Calu3 (cell line): ENCODE results near the gene DPYSL3. TPM values are rescaled to one million over a fixed set of nuclear protein-coding genes. Genes with fewer than 3 reads are reported as not detected.
"Not testable (repeated sequence)": the region's sequence is repeated elsewhere in the genome, so short reads cannot be mapped to it uniquely, and the experiment has no call there.

Experiments used
- BruUV-seq: library from RNA; stranded (reverse); fragments of 400-500 nt; replicated peaks from 2 replicates; lab custom pipeline; 2021; lab: Mats Ljungman, UMichigan
- CTCF ChIA-PET: fragments of 300-600 bp; sonication (Branson Sonifier 250); formaldehyde crosslinking; loops from one replicate; lab custom pipeline; 2022; ENCODE audit warnings: antibody characterized with exemption; lab: Charles Lee
- DNase-seq: peaks from one replicate; pipeline ENCODE4 v3.0.0; 2022
- H3K27ac Mint-ChIP-seq: one replicate; pipeline ENCODE4 v1.8.0; 2022; ENCODE audit warnings: mixed read lengths; ENCODE audit not compliant: unreplicated experiment
- H3K27me3 Mint-ChIP-seq: one replicate; pipeline ENCODE4 v1.8.0; 2022; ENCODE audit warnings: mixed read lengths; ENCODE audit not compliant: unreplicated experiment
- H3K36me3 Mint-ChIP-seq: one replicate; pipeline ENCODE4 v1.8.0; 2022; ENCODE audit warnings: mild to moderate bottlenecking, moderate library complexity, mixed read lengths; ENCODE audit not compliant: insufficient read depth, unreplicated experiment
- H3K4me1 Mint-ChIP-seq: one replicate; pipeline ENCODE4 v1.8.0; 2022; ENCODE audit warnings: mild to moderate bottlenecking, low read depth, mixed read lengths; ENCODE audit not compliant: unreplicated experiment
- H3K4me3 Mint-ChIP-seq: one replicate; pipeline ENCODE4 v1.8.0; 2022; ENCODE audit warnings: mild to moderate bottlenecking, low read depth, moderate library complexity, mixed read lengths; ENCODE audit not compliant: unreplicated experiment
- H3K9me3 Mint-ChIP-seq: one replicate; pipeline ENCODE4 v1.8.0; 2022; ENCODE audit warnings: low read depth, mixed read lengths; ENCODE audit not compliant: unreplicated experiment
- CTCF ChIP-seq: fragments of 200-600 bp; IDR thresholded peaks from one replicate; pipeline ENCODE4 v1.8.0; 2022; ENCODE audit warnings: antibody characterized with exemption; ENCODE audit not compliant: unreplicated experiment
- intact Hi-C: fragments of 100-400 bp; cut with micrococcal nuclease; formaldehyde crosslinking; loops from one replicate; pipeline ENCODE4 v1.10.0; 2022; ENCODE audit not compliant: unreplicated experiment
- total RNA-seq: library from RNA; stranded (reverse); gene quantifications from 2 replicates; pipeline ENCODE4 v1.2.3, GENCODE V29; 2022

Gene DPYSL3
- total RNA-seq, 1 experiment from 2014 or later, result 26.6 TPM

- no TSS peak for BruUV-seq
- H3K27me3 Mint-ChIP-seq, result no peaks in the 10 kb centered on the region
- H3K4me3 Mint-ChIP-seq, result no peak overlapping the region
- H3K27ac Mint-ChIP-seq, result no peak overlapping the region
- no peaks in the 10 kb centered on the region for H3K36me3 Mint-ChIP-seq
- no peaks in the 10 kb centered on the region for H3K9me3 Mint-ChIP-seq
- intact Hi-C loops, result loop anchor here (5.0 kb wide), 2 partner anchors 163 to 333 kb away; no protein-coding TSS in a partner anchor
- CTCF ChIA-PET, result interaction anchor here (1.4 kb wide), 1 partner anchor 91 kb away, joined by 7 read pairs; no protein-coding TSS in a partner anchor
- H3K4me1 Mint-ChIP-seq, result peaks cover 21% of the 10 kb centered on the region
- DNase-seq, result no peak
- no peak for TF ChIP-seq CTCF
These were observed 45.3 kb upstream of the DPYSL3 start for GRCh38 chr5:147555176-147555575.

GRCh38 chr5:147554261-147554817 lies 44.5 kb upstream of the DPYSL3 start:
- H3K27me3 Mint-ChIP-seq, result no peaks in the 10 kb centered on the region
- no peak overlapping the region for H3K4me3 Mint-ChIP-seq
- no peak for DNase-seq
- H3K9me3 Mint-ChIP-seq, result peaks cover 2% of the 10 kb centered on the region
- peaks cover 21% of the 10 kb centered on the region for H3K4me1 Mint-ChIP-seq
- H3K27ac Mint-ChIP-seq, result peak overlapping the region; percentile 3
- CTCF ChIA-PET, result interaction anchor here (1.4 kb wide), 1 partner anchor 90 kb away, joined by 7 read pairs; no protein-coding TSS in a partner anchor
- no peaks in the 10 kb centered on the region for H3K36me3 Mint-ChIP-seq
- no TSS peak for BruUV-seq
- intact Hi-C loops, result no loop called here
- TF ChIP-seq CTCF, result no peak

GRCh38 chr5:147553817-147554216 lies 43.9 kb upstream of the DPYSL3 start:
- H3K4me3 Mint-ChIP-seq, intact Hi-C loops, DNase-seq, H3K9me3 Mint-ChIP-seq, BruUV-seq, H3K27me3 Mint-ChIP-seq, H3K36me3 Mint-ChIP-seq: not testable (repeated sequence)
- Mint-ChIP-seq H3K27ac (peak overlapping the region; percentile 3), H3K4me1 (peaks cover 18% of the 10 kb centered on the region)
- CTCF ChIA-PET, result interaction anchor here (1.4 kb wide), 1 partner anchor 89 kb away, joined by 7 read pairs; no protein-coding TSS in a partner anchor

GRCh38 chr5:147552897-147553296 lies 43.0 kb upstream of the DPYSL3 start:
- Mint-ChIP-seq H3K4me1 (peaks cover 13% of the 10 kb centered on the region), H3K36me3 (no peaks in the 10 kb centered on the region), H3K4me3 (no peak overlapping the region), H3K27ac (no peak overlapping the region), H3K9me3 (peaks cover 3% of the 10 kb centered on the region), H3K27me3 (no peaks in the 10 kb centered on the region)
- BruUV-seq, result no TSS peak
- DNase-seq, result no peak
- intact Hi-C loops, result no loop called here
- CTCF ChIA-PET, result no interaction called here
- TF ChIP-seq CTCF, result no peak

- TF ChIP-seq CTCF, result no peak
- Mint-ChIP-seq H3K36me3 (no peaks in the 10 kb centered on the region), H3K4me3 (no peak overlapping the region), H3K27ac (no peak overlapping the region), H3K9me3 (peaks cover 3% of the 10 kb centered on the region), H3K4me1 (peaks cover 13% of the 10 kb centered on the region), H3K27me3 (no peaks in the 10 kb centered on the region)
- CTCF ChIA-PET, result interaction anchor here (0.5 kb wide), 1 partner anchor 72 kb away, joined by 4 read pairs; no protein-coding TSS in a partner anchor
- DNase-seq, result no peak
- BruUV-seq, result no TSS peak
- intact Hi-C loops, result no loop called here
These were observed 41.8 kb upstream of the DPYSL3 start for GRCh38 chr5:147551677-147552076.
